GM19324 (cell line): ENCODE data around the gene PCED1A.

Experiments used
- ATAC-seq: cut with Tn5 transposase; IDR thresholded peaks from one replicate; pipeline ENCODE4 v1.9.1; 2021; ENCODE audit warnings: mild to moderate bottlenecking, moderate library complexity; ENCODE audit not compliant: unreplicated experiment, low FRiP score

PCED1A gene

DNA sequence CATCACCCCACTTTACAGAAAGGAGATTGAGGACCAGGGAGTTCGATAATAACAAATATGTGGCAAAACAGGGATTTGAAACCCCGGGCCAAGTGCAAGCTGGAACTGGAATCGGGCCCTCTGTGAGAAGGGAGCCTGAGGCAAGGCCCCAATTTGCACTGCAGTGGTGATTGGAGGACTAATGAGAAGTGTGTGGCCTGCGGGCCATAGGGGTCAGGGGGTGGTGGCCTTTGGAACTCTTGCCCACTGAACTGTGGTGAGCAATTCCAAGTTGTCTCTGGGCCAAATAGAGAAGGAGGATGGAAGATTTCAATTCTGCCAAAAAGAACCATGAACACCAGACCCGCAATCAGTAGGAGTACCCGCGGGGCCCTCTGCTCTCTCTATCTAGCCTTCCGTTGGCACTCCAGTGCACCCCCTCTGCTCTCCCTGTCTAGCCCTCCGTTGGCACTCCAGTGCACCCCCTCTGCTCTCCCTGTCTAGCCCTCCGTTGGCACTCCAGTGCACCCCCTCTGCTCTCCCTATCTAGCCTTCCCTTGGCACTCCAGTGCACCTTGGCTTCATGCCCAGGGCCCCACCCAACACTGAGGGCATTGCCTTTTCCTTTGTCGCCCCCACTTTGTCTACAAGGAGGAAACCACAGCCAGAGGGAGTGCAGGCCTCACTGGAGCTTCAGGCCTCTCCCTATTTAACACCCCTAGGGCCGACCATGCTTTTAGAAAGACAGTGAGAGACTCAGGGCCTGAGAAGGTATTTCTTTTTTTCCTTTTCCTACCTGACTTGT, 26.8 kb upstream of the PCED1A start:
- ATAC-seq, result no peak

GRCh38 chr20:2866236-2866635, 25.8 kb upstream of the PCED1A start:
- ATAC-seq, result no peak

- ATAC-seq, result no peak
These were observed 25.2 kb upstream of the PCED1A start for GRCh38 chr20:2865630-2866029.

DNA sequence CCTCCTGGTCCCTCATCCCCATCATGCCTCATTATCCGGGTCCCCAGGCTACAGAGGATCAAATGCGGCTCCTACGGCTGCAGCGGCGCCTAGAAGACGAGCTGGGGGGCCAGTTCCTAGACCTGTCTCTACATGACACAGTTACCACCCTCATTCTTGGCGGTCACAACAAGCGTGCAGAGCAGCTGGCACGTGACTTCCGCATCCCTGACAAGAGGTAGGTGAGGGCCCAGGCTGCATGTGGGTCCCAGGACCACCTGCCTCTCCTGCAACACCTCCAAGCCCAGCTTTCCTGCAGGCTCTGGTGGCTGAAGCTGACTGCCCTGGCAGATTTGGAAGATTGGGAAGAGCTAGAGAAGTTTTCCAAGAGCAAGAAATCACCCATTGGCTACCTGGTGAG, 24.6 kb upstream of the PCED1A start:
- no peak for ATAC-seq

DNA sequence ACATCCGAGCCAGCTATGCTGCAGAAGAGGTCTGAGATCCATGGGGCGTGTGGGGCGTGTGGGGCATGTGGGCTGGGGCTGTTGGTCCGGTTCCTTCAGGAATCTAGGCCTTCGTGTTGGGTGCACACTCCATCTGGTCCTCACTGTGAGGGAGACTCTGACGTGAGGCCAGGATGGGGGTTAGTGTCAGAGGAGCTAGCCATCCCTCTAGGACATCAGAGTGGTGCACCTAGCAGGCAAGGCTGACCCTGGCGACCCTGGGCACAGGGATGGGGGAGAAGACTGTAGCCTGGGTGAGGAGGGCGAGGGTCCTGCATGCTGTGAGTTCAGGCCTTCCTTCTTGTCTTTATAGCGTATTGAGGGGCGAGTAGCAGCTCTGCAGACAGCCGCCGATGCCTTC, 24.2 kb upstream of the PCED1A start:
- ATAC-seq, result no peak

- ATAC-seq, result no peak
These were observed 19.1 kb upstream of the PCED1A start for GRCh38 chr20:2859330-2860121.

DNA sequence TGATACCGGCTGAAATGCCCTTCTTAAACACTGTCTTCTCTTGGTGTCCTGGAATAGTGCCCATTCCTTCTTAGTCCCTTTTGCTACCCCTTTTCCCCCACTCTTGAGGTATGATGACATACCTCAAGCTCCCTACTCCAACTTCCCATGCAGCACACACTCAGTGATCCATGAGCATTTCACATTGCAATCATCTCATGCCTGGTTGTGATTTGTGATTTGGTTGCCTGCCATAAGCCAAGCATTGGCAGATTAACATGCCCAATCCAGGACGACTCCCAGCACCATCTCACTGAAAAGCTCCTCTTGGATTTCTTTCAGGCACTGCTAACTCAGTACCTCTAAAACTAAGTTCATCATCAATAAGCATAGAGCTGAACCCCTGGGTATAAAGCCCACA, 18.1 kb upstream of the PCED1A start:
- no peak for ATAC-seq

- no peak for ATAC-seq
These were observed 10.6 kb upstream of the PCED1A start for GRCh38 chr20:2851086-2851485.

DNA sequence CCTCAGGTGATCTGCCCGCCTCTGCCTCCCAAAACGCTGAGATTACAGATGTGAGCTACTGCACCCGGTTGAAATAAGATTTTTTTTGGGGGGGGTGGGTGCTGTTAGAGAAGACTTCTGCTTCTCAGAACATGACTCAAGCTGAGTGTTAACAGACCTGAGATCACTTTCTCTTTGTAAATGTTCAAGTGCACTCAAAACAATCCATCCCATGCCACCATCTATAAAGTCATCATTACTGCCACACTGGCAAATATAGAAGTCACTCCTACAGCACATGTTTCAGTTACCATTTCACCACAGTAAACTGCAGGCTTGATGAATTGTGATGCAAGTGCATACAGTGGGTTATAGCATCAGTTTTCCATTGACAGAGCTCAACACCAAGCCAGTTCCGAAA, 9.1 kb upstream of the PCED1A start:
- ATAC-seq, result no peak

- ATAC-seq, result no peak
These were observed 7.3 kb upstream of the PCED1A start for GRCh38 chr20:2847802-2848201.

DNA sequence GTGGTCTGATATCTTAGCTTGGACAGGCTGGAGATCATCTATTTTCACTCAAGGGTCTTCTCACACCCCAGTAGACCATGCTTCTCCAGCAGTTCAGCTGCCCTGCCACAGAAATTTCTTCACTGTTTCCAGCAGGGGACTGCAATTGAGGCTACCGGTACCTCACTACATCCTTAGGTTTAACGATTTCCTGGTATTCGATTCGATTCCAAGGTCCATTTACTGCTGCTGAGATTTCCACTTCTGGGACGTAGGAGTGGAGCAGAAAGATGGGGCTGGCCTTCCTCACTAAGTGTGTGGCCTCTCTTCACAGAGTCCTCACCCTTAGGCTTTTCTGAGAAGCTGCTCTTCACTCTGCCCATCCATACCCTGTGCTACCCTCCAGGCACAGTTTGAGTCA, 6.2 kb upstream of the PCED1A start:
- no peak for ATAC-seq

- no peak for ATAC-seq
These were observed 5.2 kb upstream of the PCED1A start for GRCh38 chr20:2845607-2846006.

DNA sequence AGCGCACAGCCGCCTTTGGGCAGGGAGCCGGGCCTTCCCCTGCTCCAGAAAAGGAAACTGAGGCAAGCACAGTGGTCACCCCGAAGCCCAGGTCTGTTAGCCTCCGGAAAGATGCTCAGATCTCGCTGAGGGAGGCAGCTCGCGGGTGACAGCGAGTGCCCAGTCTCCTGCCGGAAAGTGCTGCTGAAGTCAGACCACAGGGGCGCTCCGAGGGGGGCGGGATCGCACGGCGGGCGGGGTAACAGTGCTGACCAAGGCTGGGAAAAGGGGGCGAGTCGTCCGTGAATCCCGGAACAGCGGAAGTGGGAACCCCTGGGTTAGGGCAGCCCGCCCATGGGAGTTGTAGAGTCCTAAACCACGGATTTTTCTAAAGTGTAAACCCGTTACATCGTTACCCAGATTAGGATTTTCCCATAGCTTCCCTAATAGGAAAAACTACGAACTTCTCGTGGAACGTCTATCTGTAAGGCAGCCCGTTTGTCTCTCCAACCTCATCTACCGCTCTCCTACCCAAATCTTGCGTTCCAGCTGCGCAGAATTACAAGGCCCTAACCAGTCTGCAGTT, 594 bp upstream of the PCED1A start:
- ATAC-seq, result peak; percentile 33

- ATAC-seq, result no peak
These were observed 720 bp downstream of the PCED1A start for GRCh38 chr20:2839732-2840137.

DNA sequence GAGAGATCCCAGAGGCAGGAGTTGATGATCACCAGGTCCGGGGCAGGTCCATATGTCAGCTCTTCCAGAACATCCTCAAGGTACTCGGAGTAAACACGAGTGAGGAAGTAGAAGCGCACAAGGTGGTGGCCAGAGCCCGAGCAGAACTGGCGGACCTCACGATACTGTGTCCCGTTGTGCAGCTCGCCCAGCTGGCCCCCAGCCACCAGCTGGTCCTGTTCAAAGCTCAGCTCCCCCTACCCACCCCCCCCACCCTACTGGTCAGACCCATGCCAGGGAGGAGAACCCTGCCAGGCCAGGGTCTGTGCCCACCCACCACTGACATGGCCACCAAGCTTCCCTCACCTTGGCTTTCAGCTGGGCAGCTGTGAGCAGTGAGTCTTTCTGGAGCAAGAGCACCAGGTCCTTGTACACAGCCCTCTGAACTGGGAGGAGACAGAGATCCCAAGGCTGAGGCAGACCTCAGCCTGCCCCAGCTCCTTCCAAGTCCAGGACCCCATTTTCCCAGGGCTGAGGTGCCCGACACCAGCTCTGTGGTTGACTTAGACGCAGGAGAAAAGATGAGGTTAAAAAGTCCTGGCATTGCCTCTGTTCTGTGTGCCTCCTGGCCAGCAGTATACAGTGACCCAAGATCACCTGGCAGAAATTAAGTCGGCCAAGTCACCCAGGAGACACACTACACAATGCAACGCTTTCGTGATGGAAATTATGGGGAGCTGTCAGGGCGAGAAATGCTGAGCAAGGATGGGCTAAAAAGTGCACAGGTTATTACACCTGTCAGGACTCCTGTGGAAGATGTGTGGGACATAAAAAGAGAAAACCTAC, 1.4 kb downstream of the PCED1A start:
- ATAC-seq, result no peak

DNA sequence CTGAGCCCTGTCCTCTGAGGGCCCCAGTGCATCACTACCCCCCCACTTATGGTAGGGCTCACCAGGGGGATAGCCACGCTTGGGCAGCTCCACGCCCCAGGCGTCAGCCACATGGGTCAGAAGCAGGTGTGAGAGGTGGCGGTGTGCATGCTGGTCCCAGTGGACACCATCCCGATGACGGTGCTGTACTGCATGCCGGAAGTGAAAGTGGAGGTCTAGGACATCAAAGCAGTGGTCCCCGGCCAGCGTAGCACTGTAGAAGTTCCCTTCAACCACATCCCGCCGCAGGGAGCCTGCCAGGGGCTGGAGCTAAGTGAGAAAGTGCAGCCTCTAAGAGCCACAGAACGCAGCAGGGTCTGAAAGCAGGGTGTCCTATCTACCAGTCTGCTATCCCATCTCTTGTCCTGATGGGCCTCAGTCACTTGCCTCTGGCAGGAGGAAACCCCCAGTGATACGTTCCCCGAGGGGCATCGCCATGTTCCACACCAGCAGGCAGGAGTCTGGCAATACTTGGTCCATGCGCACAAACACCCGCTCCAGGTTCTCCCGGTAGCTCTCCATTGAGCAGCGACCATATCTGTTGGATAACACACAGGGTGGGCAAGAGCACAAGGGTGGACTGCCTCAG, 2.2 kb downstream of the PCED1A start:
- no peak for ATAC-seq

DNA sequence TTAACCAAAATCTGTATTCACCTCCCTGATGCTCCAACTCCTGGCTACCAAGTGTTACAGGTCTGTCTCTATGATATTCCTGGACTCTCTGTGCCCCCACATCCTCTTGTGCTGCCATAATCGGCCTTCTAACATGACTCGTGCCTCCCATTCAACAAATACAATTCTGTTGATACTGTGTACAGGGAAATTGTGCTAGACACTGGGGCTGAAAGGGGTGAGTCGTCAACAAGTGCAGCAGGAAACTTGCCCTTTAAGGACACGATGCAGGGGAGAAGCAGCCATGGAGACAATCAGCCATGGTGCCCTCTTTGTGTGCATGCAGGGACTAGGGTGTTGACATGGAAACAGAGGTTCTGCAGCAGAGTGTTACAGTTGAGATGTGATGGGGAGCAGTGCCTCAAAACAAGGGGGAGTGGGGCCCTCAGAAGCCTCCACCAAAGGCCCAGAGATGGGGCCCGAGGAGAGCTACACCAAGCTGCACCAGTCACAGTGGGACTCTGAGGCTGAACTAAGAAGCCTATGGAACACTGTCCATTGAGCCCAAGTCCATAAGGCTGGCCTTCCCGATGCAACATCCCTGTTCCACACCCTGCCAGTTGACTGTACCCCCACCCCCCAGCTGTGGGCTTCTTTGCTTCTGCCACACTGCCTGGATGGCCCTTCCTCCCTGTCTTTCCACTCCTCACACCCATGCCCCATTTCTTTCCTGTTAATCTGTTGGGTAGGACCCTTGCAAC, 3.1 kb downstream of the PCED1A start:
- no peak for ATAC-seq

DNA sequence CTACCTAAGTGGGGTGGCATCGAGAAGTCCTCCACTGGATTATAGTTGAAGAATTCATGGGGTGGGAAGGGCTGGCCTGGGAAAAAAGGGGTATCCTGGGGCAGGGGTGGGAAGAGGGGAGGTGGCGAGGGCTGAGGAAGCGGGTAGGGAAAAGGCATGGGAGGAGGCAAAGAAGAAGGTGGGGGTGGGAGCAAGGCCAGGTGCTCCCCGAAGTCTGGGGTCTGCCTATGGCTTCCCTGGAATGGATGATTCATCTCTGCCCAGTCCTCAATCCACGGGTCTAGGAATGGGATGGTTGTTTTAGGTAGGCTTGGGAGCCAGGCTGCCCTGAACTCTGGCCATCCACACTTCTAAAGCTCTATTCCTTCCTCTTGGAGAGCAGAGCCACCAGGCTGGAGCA, 4.4 kb downstream of the PCED1A start:
- no peak for ATAC-seq

DNA sequence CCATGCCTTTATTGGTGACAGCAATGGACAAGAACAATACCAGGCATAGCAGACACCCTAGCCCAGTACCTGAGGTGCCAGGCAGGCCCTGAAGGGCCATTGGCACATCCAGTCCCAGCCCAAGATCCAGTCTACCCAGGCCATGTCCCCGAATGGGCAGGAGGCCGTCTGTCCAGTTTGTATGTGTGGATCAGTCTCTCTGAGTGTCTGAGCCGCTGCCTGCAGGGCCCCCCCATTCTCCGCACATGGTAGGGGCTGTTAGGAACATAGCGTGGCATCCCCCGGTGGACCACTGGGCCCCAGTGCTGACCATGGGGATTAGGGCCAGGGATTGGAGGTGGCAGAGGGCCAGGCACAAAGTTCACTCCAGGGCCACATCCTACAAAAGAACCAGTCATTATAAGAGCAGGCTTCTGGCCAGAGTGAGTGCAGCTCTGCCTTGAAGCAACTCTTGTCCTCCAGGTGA, 5.1 kb downstream of the PCED1A start:
- no peak for ATAC-seq
